Measurements from ENCODE around the gene WDR74. TPM values are rescaled to one million over a fixed set of nuclear protein-coding genes. Genes with fewer than 3 reads are reported as not detected.

Gene WDR74
- total RNA-seq, 1 experiment from 2014 or later, result 44.0 TPM

GRCh38 chr11:62804310-62805075, 34.9 kb downstream of the WDR74 start:
- DNase-seq, result no peak
- Histone ChIP-seq H3K4me2 (ENCODE audit: low read depth, low read length, poor library complexity, severe bottlenecking) (peak overlapping the region; percentile 92), H3K27ac (ENCODE audit: low read length) (no peak overlapping the region), H3K36me3 (ENCODE audit: insufficient read depth, low read length) (peaks cover 23% of the 10 kb centered on the region; the same call in 1 of the 2 replicates), H3K4me3 (ENCODE audit: low read length) (peak overlapping the region; percentile 95), H3K9me2 (replicated peaks; ENCODE audit: insufficient read depth, low read length) (no peaks in the 10 kb centered on the region), H4K20me1 (ENCODE audit: insufficient read depth, low read depth, low read length) (peaks cover 16% of the 10 kb centered on the region), H3K4me1 (ENCODE audit: low read length) (peaks cover 33% of the 10 kb centered on the region), H2AFZ (ENCODE audit: low read length) (no peak overlapping the region), H3K9ac (ENCODE audit: low read length) (peak overlapping the region; percentile 90), H3K27me3 (ENCODE audit: low read length) (no peaks in the 10 kb centered on the region), H3K79me2 (ENCODE audit: low read length) (peaks cover 19% of the 10 kb centered on the region), H3K9me3 (ENCODE audit: low read length) (no peaks in the 10 kb centered on the region)

- peaks cover 32% of the 10 kb centered on the region; the same call in 1 of the 2 replicates for H3K36me3 ChIP-seq (ENCODE audit: insufficient read depth, low read length)
- no peak overlapping the region for H2AFZ ChIP-seq (ENCODE audit: low read length)
- no peaks in the 10 kb centered on the region for H3K9me3 ChIP-seq (ENCODE audit: low read length)
- H3K4me3 ChIP-seq (ENCODE audit: low read length), result no peak overlapping the region
- no peaks in the 10 kb centered on the region for H3K9me2 ChIP-seq (replicated peaks; ENCODE audit: insufficient read depth, low read length)
- peaks cover 19% of the 10 kb centered on the region for H3K79me2 ChIP-seq (ENCODE audit: low read length)
- H3K9ac ChIP-seq (ENCODE audit: low read length), result no peak overlapping the region
- DNase-seq, result no peak
- peaks cover 16% of the 10 kb centered on the region for H4K20me1 ChIP-seq (ENCODE audit: insufficient read depth, low read depth, low read length)
- peaks cover 14% of the 10 kb centered on the region for H3K4me1 ChIP-seq (ENCODE audit: low read length)
- H3K4me2 ChIP-seq (ENCODE audit: low read depth, low read length, poor library complexity, severe bottlenecking), result no peak overlapping the region
- no peaks in the 10 kb centered on the region for H3K27me3 ChIP-seq (ENCODE audit: low read length)
- no peak overlapping the region for H3K27ac ChIP-seq (ENCODE audit: low read length)
These were observed 38.3 kb downstream of the WDR74 start for GRCh38 chr11:62801071-62801470.

- Histone ChIP-seq H3K36me3 (ENCODE audit: insufficient read depth, low read length) (peaks cover 43% of the 10 kb centered on the region; the same call in 1 of the 2 replicates), H3K27me3 (ENCODE audit: low read length) (no peaks in the 10 kb centered on the region), H3K9ac (ENCODE audit: low read length) (no peak overlapping the region), H3K4me2 (ENCODE audit: low read depth, low read length, poor library complexity, severe bottlenecking) (no peak overlapping the region), H3K9me2 (replicated peaks; ENCODE audit: insufficient read depth, low read length) (no peaks in the 10 kb centered on the region), H3K4me3 (ENCODE audit: low read length) (no peak overlapping the region), H3K79me2 (ENCODE audit: low read length) (peaks cover 13% of the 10 kb centered on the region), H3K4me1 (ENCODE audit: low read length) (peaks cover 12% of the 10 kb centered on the region), H3K9me3 (ENCODE audit: low read length) (no peaks in the 10 kb centered on the region), H4K20me1 (ENCODE audit: insufficient read depth, low read depth, low read length) (peaks cover 12% of the 10 kb centered on the region), H2AFZ (ENCODE audit: low read length) (no peak overlapping the region), H3K27ac (ENCODE audit: low read length) (no peak overlapping the region)
- no peak for DNase-seq
These were observed 39.9 kb downstream of the WDR74 start for GRCh38 chr11:62799486-62799885.

GRCh38 chr11:62796281-62796680, 43.1 kb downstream of the WDR74 start:
- Histone ChIP-seq H3K4me2 (ENCODE audit: low read depth, low read length, poor library complexity, severe bottlenecking) (no peak overlapping the region), H3K27ac (ENCODE audit: low read length) (no peak overlapping the region), H3K79me2 (ENCODE audit: low read length) (peaks cover 4% of the 10 kb centered on the region; the same call in 1 of the 2 replicates), H3K9me2 (replicated peaks; ENCODE audit: insufficient read depth, low read length) (no peaks in the 10 kb centered on the region), H3K9ac (ENCODE audit: low read length) (no peak overlapping the region), H2AFZ (ENCODE audit: low read length) (no peak overlapping the region), H3K4me1 (ENCODE audit: low read length) (peaks cover 8% of the 10 kb centered on the region), H3K4me3 (ENCODE audit: low read length) (no peak overlapping the region), H3K27me3 (ENCODE audit: low read length) (no peaks in the 10 kb centered on the region), H3K36me3 (ENCODE audit: insufficient read depth, low read length) (peaks cover 37% of the 10 kb centered on the region; the same call in 1 of the 2 replicates), H4K20me1 (ENCODE audit: insufficient read depth, low read depth, low read length) (no peaks in the 10 kb centered on the region), H3K9me3 (ENCODE audit: low read length) (no peaks in the 10 kb centered on the region)
- DNase-seq, result no peak

- no peak overlapping the region for H3K9ac ChIP-seq (ENCODE audit: low read length)
- H3K4me2 ChIP-seq (ENCODE audit: low read depth, low read length, poor library complexity, severe bottlenecking), result no peak overlapping the region
- H4K20me1 ChIP-seq (ENCODE audit: insufficient read depth, low read depth, low read length), result no peaks in the 10 kb centered on the region; the same call in 1 of the 2 replicates
- H3K9me2 ChIP-seq (replicated peaks; ENCODE audit: insufficient read depth, low read length), result no peaks in the 10 kb centered on the region
- H3K27me3 ChIP-seq (ENCODE audit: low read length), result no peaks in the 10 kb centered on the region
- no peak for DNase-seq
- no peak overlapping the region for H2AFZ ChIP-seq (ENCODE audit: low read length)
- H3K36me3 ChIP-seq (ENCODE audit: insufficient read depth, low read length), result peaks cover 37% of the 10 kb centered on the region; the same call in 1 of the 2 replicates
- H3K79me2 ChIP-seq (ENCODE audit: low read length), result peaks cover 24% of the 10 kb centered on the region
- H3K27ac ChIP-seq (ENCODE audit: low read length), result no peak overlapping the region
- H3K4me3 ChIP-seq (ENCODE audit: low read length), result no peak overlapping the region
- no peaks in the 10 kb centered on the region for H3K9me3 ChIP-seq (ENCODE audit: low read length)
- peaks cover 25% of the 10 kb centered on the region for H3K4me1 ChIP-seq (ENCODE audit: low read length)
These were observed 45.1 kb downstream of the WDR74 start for GRCh38 chr11:62794201-62794775.

DNA sequence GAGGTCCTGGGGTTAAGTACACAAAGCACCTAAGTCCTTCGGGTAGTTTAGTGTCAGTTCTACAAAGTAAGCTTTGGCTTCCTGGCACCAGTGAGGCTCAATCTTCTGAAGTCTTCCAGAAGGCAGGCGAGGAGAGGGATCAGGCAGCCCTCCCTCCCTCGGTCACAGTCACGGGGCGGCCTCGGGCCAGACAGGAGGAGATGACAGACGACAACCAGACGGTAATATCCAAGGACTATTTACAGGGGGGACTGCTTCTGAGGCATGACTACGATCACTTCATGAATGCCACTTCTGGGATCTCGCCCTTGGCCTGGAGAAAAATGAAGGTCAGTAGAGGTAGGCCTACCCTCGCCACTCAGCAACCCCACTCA, 47.2 kb downstream of the WDR74 start:
- no peaks in the 10 kb centered on the region for H3K27me3 ChIP-seq (ENCODE audit: low read length)
- H3K27ac ChIP-seq (ENCODE audit: low read length), result peak overlapping the region; percentile 61
- H3K9ac ChIP-seq (ENCODE audit: low read length), result peak overlapping the region; percentile 96
- H4K20me1 ChIP-seq (ENCODE audit: insufficient read depth, low read depth, low read length), result no peaks in the 10 kb centered on the region; the same call in 1 of the 2 replicates
- H3K4me1 ChIP-seq (ENCODE audit: low read length), result peaks cover 35% of the 10 kb centered on the region
- peak overlapping the region; percentile 99 for H3K4me3 ChIP-seq (ENCODE audit: low read length)
- H3K79me2 ChIP-seq (ENCODE audit: low read length), result peaks cover 44% of the 10 kb centered on the region
- peak overlapping the region; percentile 78 for H3K4me2 ChIP-seq (ENCODE audit: low read depth, low read length, poor library complexity, severe bottlenecking)
- H2AFZ ChIP-seq (ENCODE audit: low read length), result no peak overlapping the region
- H3K9me3 ChIP-seq (ENCODE audit: low read length), result no peaks in the 10 kb centered on the region
- DNase-seq, result no peak
- peaks cover 32% of the 10 kb centered on the region; the same call in 1 of the 2 replicates for H3K36me3 ChIP-seq (ENCODE audit: insufficient read depth, low read length)
- no peaks in the 10 kb centered on the region for H3K9me2 ChIP-seq (replicated peaks; ENCODE audit: insufficient read depth, low read length)

GRCh38 chr11:62791501-62792201, 47.7 kb downstream of the WDR74 start, which contains the start of gene TMEM223:
Gene TMEM223 (minus strand): TSS chr11:62792006. CDS start chr11:62791994, 12 bp downstream.
- no peak within 1 kb of the TSS for H2AFZ ChIP-seq (ENCODE audit: low read length)
- H3K27me3 ChIP-seq (ENCODE audit: low read length), result no peaks in the 10 kb centered on the region
- H3K9ac ChIP-seq (ENCODE audit: low read length), result peak within 1 kb of the TSS; percentile 96

More at GRCh38 chr11:62791501-62792201, 47.7 kb downstream of the WDR74 start, which contains the start of gene TMEM223:
- Histone ChIP-seq H3K4me1 (ENCODE audit: low read length) (peaks cover 35% of the 10 kb centered on the region), H4K20me1 (ENCODE audit: insufficient read depth, low read depth, low read length) (no peaks in the 10 kb centered on the region; the same call in 1 of the 2 replicates), H3K4me2 (ENCODE audit: low read depth, low read length, poor library complexity, severe bottlenecking) (peak within 1 kb of the TSS; percentile 78), H3K9me3 (ENCODE audit: low read length) (no peaks in the 10 kb centered on the region), H3K27ac (ENCODE audit: low read length) (peak within 1 kb of the TSS; percentile 61), H3K9me2 (replicated peaks; ENCODE audit: insufficient read depth, low read length) (no peaks in the 10 kb centered on the region), H3K4me3 (ENCODE audit: low read length) (peak within 1 kb of the TSS; percentile 99), H3K79me2 (ENCODE audit: low read length) (peaks cover 44% of the 10 kb centered on the region), H3K36me3 (ENCODE audit: insufficient read depth, low read length) (peaks cover 29% of the 10 kb centered on the region; the same call in 1 of the 2 replicates)
- peak; percentile 95 for DNase-seq

All from Karpas-422 (cell line).